GM23248 (cell line): ENCODE data around the gene WDPCP.

Experiments
- EZH2 ChIP-seq: fragments of 200-600 bp; sonication (generic); IDR thresholded peaks from 2 replicates; pipeline ENCODE4 v1.6.1; 2018; ENCODE audit warnings: antibody characterized with exemption, mild to moderate bottlenecking; ENCODE audit not compliant: insufficient read depth, poor library complexity, severe bottlenecking
- EZH2phosphoT487 ChIP-seq: fragments of 200-600 bp; sonication (generic); IDR thresholded peaks from 2 replicates; pipeline ENCODE4 v1.6.1; 2018; ENCODE audit warnings: antibody characterized with exemption, moderate library complexity, mild to moderate bottlenecking, low read depth; ENCODE audit not compliant: insufficient read depth

DNA sequence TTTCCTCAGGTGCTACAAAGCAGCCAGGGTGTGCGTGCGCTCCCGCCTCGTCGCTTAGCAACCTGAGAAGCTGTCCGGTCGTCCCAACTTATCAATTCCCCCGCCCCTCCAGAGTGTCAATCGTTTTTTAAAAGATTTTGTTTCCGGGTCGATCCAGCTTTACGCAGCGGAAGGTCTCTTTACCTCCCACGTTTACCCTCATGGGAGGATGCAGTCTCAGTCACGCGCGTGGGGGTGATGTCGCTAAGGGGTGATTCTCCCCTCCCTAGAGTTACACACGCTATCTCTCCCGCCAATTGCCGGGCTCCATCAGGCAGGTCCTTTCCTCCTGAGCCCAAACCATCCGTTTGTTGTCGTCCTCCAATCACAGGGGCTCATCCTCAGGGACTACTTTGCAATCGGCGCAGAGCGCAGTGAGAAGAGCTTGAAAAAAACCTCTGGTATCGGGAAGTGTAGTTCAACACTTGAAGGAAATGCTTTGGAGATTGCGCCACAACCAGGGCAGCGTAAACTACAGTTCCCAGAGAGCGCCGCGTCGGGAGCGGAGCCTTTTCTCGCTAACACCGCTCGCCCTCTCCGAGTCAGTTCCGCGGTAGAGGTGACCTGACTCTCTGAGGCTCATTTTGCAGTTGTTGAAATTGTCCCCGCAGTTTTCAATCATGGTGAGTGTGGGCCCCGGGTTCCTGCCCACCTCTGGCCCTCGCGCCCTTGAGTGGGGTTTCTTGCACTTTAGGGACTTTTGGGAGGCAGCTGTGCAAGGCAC, at the start of gene WDPCP, which contains the start of gene MDH1:
- TF ChIP-seq EZH2 (no peak), EZH2phosphoT487 (no peak)
